ENCODE data around the gene PPFIA4.

The PPFIA4 gene

GRCh38 chr1:203103216-203103615, 76.9 kb downstream of the PPFIA4 start:
- DNase-seq (ENCODE audit: extremely low spot score), result no peak
- POLR2A ChIA-PET, result no interaction called here
- CTCF ChIA-PET, result interaction anchor here (0.6 to 1.0 kb wide), 2 partner anchors 63 to 237 kb away, joined by 3 read pairs; no protein-coding TSS in a partner anchor
- TF ChIP-seq BHLHE40 (IDR thresholded peaks at IDR 0.05; ENCODE audit: borderline replicate concordance) (no peak), HDGF (IDR thresholded peaks at IDR 0.05; ENCODE audit: borderline replicate concordance) (no peak), TARDBP (IDR thresholded peaks at IDR 0.05) (no peak), NFRKB (IDR thresholded peaks at IDR 0.05) (no peak), L3MBTL2 (conservative IDR thresholded peaks at IDR 0.05) (no peak), CTBP1 (IDR thresholded peaks at IDR 0.05; ENCODE audit: borderline replicate concordance) (no peak), FOXM1 (IDR thresholded peaks at IDR 0.05; ENCODE audit: borderline replicate concordance) (no peak), SP1 (IDR thresholded peaks at IDR 0.05) (no peak), ARNT (IDR thresholded peaks at IDR 0.05) (no peak), ELF4 (IDR thresholded peaks at IDR 0.05) (no peak), ZNF384 (IDR thresholded peaks at IDR 0.05) (no peak), SUZ12 (IDR thresholded peaks at IDR 0.05) (no peak), FOXA1 (IDR thresholded peaks at IDR 0.05) (no peak), FOXK2 (IDR thresholded peaks at IDR 0.05) (no peak), LEF1 (IDR thresholded peaks at IDR 0.05; ENCODE audit: borderline replicate concordance) (no peak)
- TF ChIP-seq, protein P1, sequence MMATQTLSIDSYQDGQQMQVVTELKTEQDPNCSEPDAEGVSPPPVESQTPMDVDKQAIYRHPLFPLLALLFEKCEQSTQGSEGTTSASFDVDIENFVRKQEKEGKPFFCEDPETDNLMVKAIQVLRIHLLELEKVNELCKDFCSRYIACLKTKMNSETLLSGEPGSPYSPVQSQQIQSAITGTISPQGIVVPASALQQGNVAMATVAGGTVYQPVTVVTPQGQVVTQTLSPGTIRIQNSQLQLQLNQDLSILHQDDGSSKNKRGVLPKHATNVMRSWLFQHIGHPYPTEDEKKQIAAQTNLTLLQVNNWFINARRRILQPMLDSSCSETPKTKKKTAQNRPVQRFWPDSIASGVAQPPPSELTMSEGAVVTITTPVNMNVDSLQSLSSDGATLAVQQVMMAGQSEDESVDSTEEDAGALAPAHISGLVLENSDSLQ (IDR thresholded peaks at IDR 0.05), result no peak

GRCh38 chr1:203103829-203104495, 77.7 kb downstream of the PPFIA4 start:
- no peak for DNase-seq (ENCODE audit: extremely low spot score)
- ChIA-PET CTCF (interaction anchor here (0.5 to 1.0 kb wide), 2 partner anchors 45 to 64 kb away, joined by 3 read pairs; no protein-coding TSS in a partner anchor), POLR2A (no interaction called here)
- TF ChIP-seq FOXA1 (IDR thresholded peaks at IDR 0.05) (no peak), TARDBP (IDR thresholded peaks at IDR 0.05) (no peak), ARNT (IDR thresholded peaks at IDR 0.05) (no peak), HDGF (IDR thresholded peaks at IDR 0.05; ENCODE audit: borderline replicate concordance) (no peak), BHLHE40 (IDR thresholded peaks at IDR 0.05; ENCODE audit: borderline replicate concordance) (no peak), CTBP1 (IDR thresholded peaks at IDR 0.05; ENCODE audit: borderline replicate concordance) (no peak), ZNF384 (IDR thresholded peaks at IDR 0.05) (no peak), SUZ12 (IDR thresholded peaks at IDR 0.05) (no peak), NFRKB (IDR thresholded peaks at IDR 0.05) (no peak), FOXM1 (IDR thresholded peaks at IDR 0.05; ENCODE audit: borderline replicate concordance) (no peak), SP1 (IDR thresholded peaks at IDR 0.05) (no peak), LEF1 (IDR thresholded peaks at IDR 0.05; ENCODE audit: borderline replicate concordance) (no peak), ELF4 (IDR thresholded peaks at IDR 0.05) (no peak), L3MBTL2 (conservative IDR thresholded peaks at IDR 0.05) (no peak), FOXK2 (IDR thresholded peaks at IDR 0.05) (no peak)
- TF ChIP-seq, protein P1 (IDR thresholded peaks at IDR 0.05), result no peak

DNA sequence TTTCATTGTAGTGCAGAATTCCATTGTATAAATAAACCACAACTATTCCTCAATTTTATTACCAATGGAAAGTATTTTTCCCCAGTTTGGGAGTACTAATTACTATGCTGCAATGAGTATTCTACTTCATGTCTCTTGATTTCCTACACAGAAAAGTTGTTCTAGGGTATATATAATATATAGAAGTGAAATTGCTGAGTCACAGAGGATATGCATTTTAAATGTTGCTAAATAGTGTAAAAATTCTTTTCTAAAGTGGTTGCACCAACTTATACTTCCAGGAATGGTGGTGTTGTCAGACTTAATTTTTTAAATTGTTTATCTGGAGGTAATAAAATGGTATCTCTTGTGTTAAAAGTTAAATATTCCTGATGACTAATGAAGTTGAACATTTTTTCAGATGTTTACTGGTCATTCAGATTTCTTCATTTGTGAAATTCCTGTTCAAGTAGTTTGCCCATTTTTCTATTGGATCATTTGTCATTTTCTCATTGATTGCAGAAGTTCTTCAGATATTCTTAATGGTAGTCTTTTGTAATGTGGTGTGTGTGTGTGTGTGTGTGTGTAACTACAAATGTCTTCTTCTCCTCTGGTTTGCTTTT, 78.6 kb downstream of the PPFIA4 start:
- ChIA-PET CTCF (no interaction called here), POLR2A (no interaction called here)
- no peak for TF ChIP-seq LEF1 (IDR thresholded peaks at IDR 0.05; ENCODE audit: borderline replicate concordance)
- no peak for TF ChIP-seq FOXM1 (IDR thresholded peaks at IDR 0.05; ENCODE audit: borderline replicate concordance)
- TF ChIP-seq, protein P1 (IDR thresholded peaks at IDR 0.05), result no peak
- TF ChIP-seq SUZ12 (IDR thresholded peaks at IDR 0.05), result no peak
- no peak for TF ChIP-seq CTBP1 (IDR thresholded peaks at IDR 0.05; ENCODE audit: borderline replicate concordance)
- no peak for TF ChIP-seq BHLHE40 (IDR thresholded peaks at IDR 0.05; ENCODE audit: borderline replicate concordance)
- TF ChIP-seq FOXA1 (IDR thresholded peaks at IDR 0.05), result no peak
- TF ChIP-seq TARDBP (IDR thresholded peaks at IDR 0.05), result no peak
- no peak for TF ChIP-seq HDGF (IDR thresholded peaks at IDR 0.05; ENCODE audit: borderline replicate concordance)
- TF ChIP-seq L3MBTL2 (conservative IDR thresholded peaks at IDR 0.05), result no peak
- TF ChIP-seq FOXK2 (IDR thresholded peaks at IDR 0.05), result no peak
- no peak for TF ChIP-seq SP1 (IDR thresholded peaks at IDR 0.05)
- no peak for TF ChIP-seq NFRKB (IDR thresholded peaks at IDR 0.05)
- no peak for TF ChIP-seq ZNF384 (IDR thresholded peaks at IDR 0.05)
- no peak for TF ChIP-seq ELF4 (IDR thresholded peaks at IDR 0.05)
- no peak for TF ChIP-seq ARNT (IDR thresholded peaks at IDR 0.05)
- no peak for DNase-seq (ENCODE audit: extremely low spot score)

DNA sequence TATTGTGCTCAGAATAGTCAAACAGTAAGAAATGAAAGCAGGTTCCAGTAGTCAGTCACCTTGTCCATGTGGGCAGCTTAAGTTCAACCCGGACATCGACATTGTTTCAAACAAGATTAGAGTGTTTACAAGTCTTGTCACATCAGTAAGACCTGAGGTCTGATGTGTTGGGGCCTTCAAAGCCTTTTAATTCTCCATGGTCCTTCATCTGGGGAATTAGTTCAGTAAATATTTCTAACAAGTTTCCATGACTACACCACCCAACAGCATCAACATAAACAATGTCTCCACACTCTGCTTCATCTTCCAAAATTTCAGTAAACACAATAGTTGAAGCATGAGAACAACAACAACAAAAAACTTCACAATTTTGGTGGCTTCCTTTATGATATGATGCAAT, 86.2 kb downstream of the PPFIA4 start:
- ChIA-PET CTCF (interaction anchor here (1.0 kb wide), 1 partner anchor 15 kb away, joined by 3 read pairs; the partner anchor contains the start of gene ADORA1), POLR2A (no interaction called here)
- TF ChIP-seq L3MBTL2 (conservative IDR thresholded peaks at IDR 0.05) (no peak), NFRKB (IDR thresholded peaks at IDR 0.05) (no peak), ZNF384 (IDR thresholded peaks at IDR 0.05) (no peak), SP1 (IDR thresholded peaks at IDR 0.05) (no peak), HDGF (IDR thresholded peaks at IDR 0.05; ENCODE audit: borderline replicate concordance) (no peak), SUZ12 (IDR thresholded peaks at IDR 0.05) (no peak)
- TF ChIP-seq, protein P1 (IDR thresholded peaks at IDR 0.05), result no peak
- DNase-seq (ENCODE audit: extremely low spot score), result no peak

DNA sequence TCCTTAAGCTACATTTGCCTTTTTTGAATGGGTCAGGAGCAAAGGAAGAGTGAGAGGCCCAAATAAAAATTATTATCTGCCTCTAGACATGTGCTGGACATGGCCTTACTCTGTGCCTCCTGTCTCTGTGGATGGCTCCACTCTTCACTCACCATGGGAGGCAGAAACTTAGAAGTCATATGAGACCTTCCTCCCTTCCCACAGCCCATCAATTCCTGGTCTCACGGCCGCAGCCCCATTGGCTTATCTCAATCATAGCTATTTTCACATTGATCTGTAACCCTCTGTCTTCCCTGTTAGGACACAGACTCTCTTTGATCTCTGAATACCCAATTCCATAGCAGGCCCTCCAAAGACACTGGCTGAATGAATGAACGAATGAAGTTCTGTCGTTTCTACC, 87.0 kb downstream of the PPFIA4 start:
- POLR2A ChIA-PET, result no interaction called here
- DNase-seq (ENCODE audit: extremely low spot score), result no peak
- CTCF ChIA-PET, result interaction anchor here (0.7 to 1.0 kb wide), 2 partner anchors 14 to 73 kb away, joined by 3 to 5 read pairs; partner anchors contain the start of gene ADORA1
- TF ChIP-seq ZNF384 (IDR thresholded peaks at IDR 0.05) (no peak), ARNT (IDR thresholded peaks at IDR 0.05) (no peak), BHLHE40 (IDR thresholded peaks at IDR 0.05; ENCODE audit: borderline replicate concordance) (no peak), FOXA1 (IDR thresholded peaks at IDR 0.05) (no peak), SUZ12 (IDR thresholded peaks at IDR 0.05) (no peak), L3MBTL2 (conservative IDR thresholded peaks at IDR 0.05) (no peak)
